ENCODE data around the gene OLIG1. TPM values are rescaled to one million over a fixed set of nuclear protein-coding genes. Genes with fewer than 3 reads are reported as not detected.

Gene OLIG1
- total and polyA plus RNA-seq, 9 donors: 0.13 to 0.50 (median 0.36) TPM; not detected in 1

DNA sequence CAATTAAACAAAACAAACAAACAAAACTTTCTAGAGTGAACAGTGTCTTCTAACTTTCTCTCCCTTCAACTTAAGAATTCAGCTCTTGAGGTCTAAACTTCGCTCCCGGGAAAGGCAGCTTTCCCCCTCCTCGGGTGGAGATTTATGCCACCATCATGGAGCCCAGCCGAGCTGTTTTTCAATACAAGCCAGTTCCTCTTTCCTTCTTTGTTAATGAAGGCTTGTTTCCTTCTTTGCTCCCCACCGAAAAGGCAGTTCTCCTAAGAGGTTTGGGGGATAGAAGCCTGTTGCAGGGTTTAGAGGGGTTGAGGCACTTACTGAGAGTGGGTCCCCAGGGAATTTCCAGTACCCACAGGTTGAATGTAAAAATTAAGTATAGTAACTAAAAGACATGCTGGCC lies 26.5 kb downstream of the OLIG1 start:
- no peak overlapping the region for H3K4me3 ChIP-seq (ENCODE audit: low read length)
- WGBS (ENCODE audit: insufficient coverage): no CpG with 5 or more reads among the region's 5 CpGs
- no peak overlapping the region for H3K27ac ChIP-seq (ENCODE audit: low read length)
- no peaks in the 10 kb centered on the region for H3K4me1 ChIP-seq (ENCODE audit: control insufficient read depth, insufficient read depth, low read length)
- H3K27me3 ChIP-seq (ENCODE audit: control insufficient read depth, insufficient read depth, low read length): peaks cover 29% of the 10 kb centered on the region
- no peaks in the 10 kb centered on the region for H3K36me3 ChIP-seq (ENCODE audit: control insufficient read depth, insufficient read depth, low read length)
- no peaks in the 10 kb centered on the region for H3K9me3 ChIP-seq (replicated peaks; ENCODE audit: control insufficient read depth, low read depth, low read length)
- DNase-seq: no peak

- Histone ChIP-seq H3K4me3 (ENCODE audit: low read length) (no peak overlapping the region), H3K27me3 (ENCODE audit: control insufficient read depth, insufficient read depth, low read length) (peaks cover 42% of the 10 kb centered on the region), H3K36me3 (ENCODE audit: control insufficient read depth, insufficient read depth, low read length) (no peaks in the 10 kb centered on the region), H3K4me1 (ENCODE audit: control insufficient read depth, insufficient read depth, low read length) (no peaks in the 10 kb centered on the region), H3K9me3 (replicated peaks; ENCODE audit: control insufficient read depth, low read depth, low read length) (no peaks in the 10 kb centered on the region), H3K27ac (ENCODE audit: low read length) (no peak overlapping the region)
- 82% methylated on average over 7 of the region's 7 CpGs for WGBS (ENCODE audit: insufficient coverage)
- no peak for DNase-seq
Observed at GRCh38 chr21:33099131-33099530, 29.2 kb downstream of the OLIG1 start.

DNA sequence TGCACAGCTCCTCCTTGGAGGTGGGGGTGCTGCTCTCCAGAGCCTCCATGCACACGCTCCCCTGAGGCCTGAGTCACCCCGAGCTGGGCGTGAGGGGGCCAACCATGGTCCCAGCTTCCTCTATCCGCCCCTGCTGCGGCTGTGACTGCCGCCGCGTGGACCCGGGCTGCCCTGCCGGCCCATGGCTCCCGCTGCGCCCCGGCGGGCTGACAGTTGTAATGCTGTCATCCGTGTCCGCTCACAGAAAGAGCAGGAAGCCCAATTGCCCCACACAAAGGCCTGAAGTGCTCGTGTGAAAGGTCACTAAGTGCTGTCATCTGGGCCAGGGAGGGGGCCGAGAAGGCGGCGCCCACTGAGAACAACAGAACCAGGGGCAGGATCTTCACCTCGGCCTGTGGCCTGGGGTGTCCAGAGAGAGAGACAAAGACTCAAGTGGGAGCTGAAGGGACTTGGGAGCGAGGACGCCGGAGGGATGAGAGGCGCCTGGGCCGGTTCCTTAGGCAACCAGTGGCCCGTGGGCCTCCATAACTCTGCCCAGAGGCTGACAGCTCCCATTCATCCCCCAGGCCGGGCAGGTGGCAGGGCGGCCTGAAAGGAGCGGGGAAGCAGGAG lies 31.5 kb downstream of the OLIG1 start:
- 26% methylated on average over 22 of the region's 30 CpGs for WGBS (ENCODE audit: insufficient coverage)
- Histone ChIP-seq H3K4me1 (ENCODE audit: control insufficient read depth, insufficient read depth, low read length) (no peaks in the 10 kb centered on the region), H3K27me3 (ENCODE audit: control insufficient read depth, insufficient read depth, low read length) (peaks cover 57% of the 10 kb centered on the region), H3K9me3 (replicated peaks; ENCODE audit: control insufficient read depth, low read depth, low read length) (no peaks in the 10 kb centered on the region), H3K4me3 (ENCODE audit: low read length) (no peak overlapping the region), H3K27ac (ENCODE audit: low read length) (no peak overlapping the region), H3K36me3 (ENCODE audit: control insufficient read depth, insufficient read depth, low read length) (no peaks in the 10 kb centered on the region)
- DNase-seq: no peak

DNA sequence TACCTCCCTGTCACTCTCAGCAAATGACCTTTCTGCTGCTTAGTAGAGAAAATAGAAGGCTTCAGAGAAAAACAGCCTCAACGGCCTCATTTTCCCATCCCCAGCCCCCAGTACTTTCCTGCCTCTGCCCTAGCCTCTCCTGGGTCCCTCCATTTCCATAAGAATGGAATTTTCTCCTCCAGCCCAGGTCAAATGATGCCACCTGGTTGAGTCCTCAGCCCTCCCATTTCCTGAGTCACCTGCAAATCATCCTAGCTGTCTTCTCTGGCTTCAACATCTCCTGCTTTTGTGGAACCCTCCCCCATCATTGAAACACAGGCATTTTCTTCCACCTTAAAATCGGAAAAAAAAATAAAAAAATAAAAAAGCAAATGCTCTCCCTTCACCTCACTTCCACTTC lies 35.1 kb downstream of the OLIG1 start:
- Histone ChIP-seq H3K36me3 (ENCODE audit: control insufficient read depth, insufficient read depth, low read length) (no peaks in the 10 kb centered on the region), H3K27ac (ENCODE audit: low read length) (no peak overlapping the region), H3K9me3 (replicated peaks; ENCODE audit: control insufficient read depth, low read depth, low read length) (no peaks in the 10 kb centered on the region), H3K4me1 (ENCODE audit: control insufficient read depth, insufficient read depth, low read length) (no peaks in the 10 kb centered on the region), H3K4me3 (ENCODE audit: low read length) (no peak overlapping the region), H3K27me3 (ENCODE audit: control insufficient read depth, insufficient read depth, low read length) (peaks cover 78% of the 10 kb centered on the region)
- no CpG with 5 or more reads among the region's 2 CpGs for WGBS (ENCODE audit: insufficient coverage)
- DNase-seq: no peak

DNA sequence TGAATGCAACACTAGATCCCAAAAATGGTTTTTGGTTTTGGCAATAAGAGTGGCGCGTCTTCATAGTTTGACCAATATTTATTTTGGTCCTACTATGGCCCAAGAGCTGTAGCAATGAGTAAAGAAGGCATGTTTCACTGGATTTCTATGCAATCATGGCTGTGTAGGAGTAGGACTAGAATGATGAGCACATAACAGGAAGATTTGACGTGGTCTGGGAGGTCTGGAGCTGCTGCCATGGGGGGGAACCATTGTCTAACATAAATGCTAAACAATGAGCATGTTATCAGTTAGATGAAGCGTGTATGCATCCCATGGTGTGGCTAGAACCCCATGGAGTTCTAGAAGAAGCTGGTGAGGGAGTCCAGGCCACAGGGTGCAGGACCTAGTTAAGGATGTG lies 38.3 kb downstream of the OLIG1 start:
- no peak for DNase-seq
- Histone ChIP-seq H3K4me3 (ENCODE audit: low read length) (no peak overlapping the region), H3K36me3 (ENCODE audit: control insufficient read depth, insufficient read depth, low read length) (no peaks in the 10 kb centered on the region), H3K4me1 (ENCODE audit: control insufficient read depth, insufficient read depth, low read length) (no peaks in the 10 kb centered on the region), H3K9me3 (replicated peaks; ENCODE audit: control insufficient read depth, low read depth, low read length) (no peaks in the 10 kb centered on the region), H3K27me3 (ENCODE audit: control insufficient read depth, insufficient read depth, low read length) (peaks cover 86% of the 10 kb centered on the region), H3K27ac (ENCODE audit: low read length) (no peak overlapping the region)
- WGBS (ENCODE audit: insufficient coverage): 92% methylated on average over 3 of the region's 4 CpGs

GRCh38 chr21:33109574-33110339 lies 39.8 kb downstream of the OLIG1 start:
- no peak for DNase-seq
- no peak overlapping the region for H3K27ac ChIP-seq (ENCODE audit: low read length)
- no peaks in the 10 kb centered on the region for H3K36me3 ChIP-seq (ENCODE audit: control insufficient read depth, insufficient read depth, low read length)
- WGBS (ENCODE audit: insufficient coverage): 2% methylated on average over 39 of the region's 45 CpGs
- no peak overlapping the region for H3K4me3 ChIP-seq (ENCODE audit: low read length)
- peaks cover 81% of the 10 kb centered on the region for H3K27me3 ChIP-seq (ENCODE audit: control insufficient read depth, insufficient read depth, low read length)
- no peaks in the 10 kb centered on the region for H3K4me1 ChIP-seq (ENCODE audit: control insufficient read depth, insufficient read depth, low read length)
- no peaks in the 10 kb centered on the region for H3K9me3 ChIP-seq (replicated peaks; ENCODE audit: control insufficient read depth, low read depth, low read length)

- Histone ChIP-seq H3K36me3 (ENCODE audit: control insufficient read depth, insufficient read depth, low read length) (no peaks in the 10 kb centered on the region), H3K27me3 (ENCODE audit: control insufficient read depth, insufficient read depth, low read length) (peaks cover 77% of the 10 kb centered on the region), H3K9me3 (replicated peaks; ENCODE audit: control insufficient read depth, low read depth, low read length) (no peaks in the 10 kb centered on the region), H3K4me1 (ENCODE audit: control insufficient read depth, insufficient read depth, low read length) (no peaks in the 10 kb centered on the region), H3K4me3 (ENCODE audit: low read length) (no peak overlapping the region), H3K27ac (ENCODE audit: low read length) (no peak overlapping the region)
- no peak for DNase-seq
- WGBS (ENCODE audit: insufficient coverage): 54% methylated on average over 3 of the region's 9 CpGs
Observed at GRCh38 chr21:33110340-33110715, 40.4 kb downstream of the OLIG1 start.

DNA sequence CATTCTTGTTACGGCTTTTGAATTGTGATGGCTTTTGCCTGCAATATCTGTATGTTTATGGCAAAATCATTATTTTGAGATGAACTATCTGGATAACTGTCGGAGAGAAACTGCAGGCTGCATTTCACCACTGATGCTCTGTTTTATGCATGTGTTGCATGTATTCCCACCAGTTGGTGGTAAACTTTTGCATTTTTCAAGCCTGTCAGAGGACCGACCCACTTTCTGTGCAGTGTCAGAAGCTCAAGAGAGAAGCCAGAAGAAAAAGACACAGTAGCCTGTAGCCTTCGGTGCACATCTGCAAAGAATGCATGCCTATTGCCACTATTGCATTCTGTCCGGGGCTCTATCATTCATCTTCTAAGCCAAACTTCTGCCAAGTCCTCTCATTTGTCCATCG lies 41.6 kb downstream of the OLIG1 start:
- no peak for DNase-seq
- WGBS (ENCODE audit: insufficient coverage): 42% methylated on average over 5 of the region's 6 CpGs
- no peak overlapping the region for H3K27ac ChIP-seq (ENCODE audit: low read length)
- H3K9me3 ChIP-seq (replicated peaks; ENCODE audit: control insufficient read depth, low read depth, low read length): no peaks in the 10 kb centered on the region
- H3K27me3 ChIP-seq (ENCODE audit: control insufficient read depth, insufficient read depth, low read length): peaks cover 79% of the 10 kb centered on the region
- H3K4me3 ChIP-seq (ENCODE audit: low read length): no peak overlapping the region
- no peaks in the 10 kb centered on the region for H3K36me3 ChIP-seq (ENCODE audit: control insufficient read depth, insufficient read depth, low read length)
- H3K4me1 ChIP-seq (ENCODE audit: control insufficient read depth, insufficient read depth, low read length): peaks cover 12% of the 10 kb centered on the region

DNA sequence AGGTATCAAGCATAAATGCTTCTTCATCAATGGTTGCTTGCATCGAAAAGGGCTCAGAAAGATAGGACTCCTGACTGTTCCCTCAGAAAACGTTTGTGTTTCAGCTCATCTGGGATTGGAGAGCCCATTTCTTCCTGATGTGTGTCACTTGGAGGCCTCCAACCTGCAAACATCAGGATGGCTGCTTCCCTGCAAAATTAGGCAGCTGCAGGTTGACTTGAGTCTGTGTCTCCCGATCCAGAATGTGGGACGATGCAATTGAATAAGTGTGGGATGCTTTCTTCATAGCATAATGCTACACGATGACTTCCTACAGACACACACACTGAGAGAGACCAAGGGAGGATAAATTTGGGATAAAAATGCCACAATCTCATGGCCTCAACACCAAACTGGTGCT lies 42.2 kb downstream of the OLIG1 start:
- 43% methylated on average over 2 of the region's 5 CpGs for WGBS (ENCODE audit: insufficient coverage)
- Histone ChIP-seq H3K4me1 (ENCODE audit: control insufficient read depth, insufficient read depth, low read length) (peaks cover 14% of the 10 kb centered on the region), H3K9me3 (replicated peaks; ENCODE audit: control insufficient read depth, low read depth, low read length) (no peaks in the 10 kb centered on the region), H3K27ac (ENCODE audit: low read length) (no peak overlapping the region), H3K36me3 (ENCODE audit: control insufficient read depth, insufficient read depth, low read length) (no peaks in the 10 kb centered on the region), H3K4me3 (ENCODE audit: low read length) (no peak overlapping the region), H3K27me3 (ENCODE audit: control insufficient read depth, insufficient read depth, low read length) (peaks cover 79% of the 10 kb centered on the region)
- DNase-seq: no peak

DNA sequence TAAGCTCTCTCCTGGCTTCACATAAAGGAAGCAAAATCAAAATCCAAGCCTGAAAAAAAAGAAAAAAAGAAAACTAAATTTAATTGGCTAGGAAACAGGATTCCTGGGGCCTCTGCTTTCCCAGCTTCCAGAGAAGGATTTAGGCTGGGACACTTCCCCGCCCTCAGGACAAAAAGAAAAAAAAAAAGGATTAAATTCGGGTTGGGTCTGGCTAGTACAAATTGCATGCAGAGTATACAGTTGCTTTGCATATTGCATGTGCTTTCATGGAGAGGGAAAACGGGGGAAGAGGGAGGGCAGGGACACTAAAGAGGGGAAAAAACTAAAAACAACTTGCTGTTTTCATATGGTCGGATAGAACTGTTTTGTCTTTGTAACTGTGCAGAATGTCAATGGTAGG lies 42.7 kb downstream of the OLIG1 start:
- H3K36me3 ChIP-seq (ENCODE audit: control insufficient read depth, insufficient read depth, low read length): no peaks in the 10 kb centered on the region
- DNase-seq: no peak
- no peak overlapping the region for H3K27ac ChIP-seq (ENCODE audit: low read length)
- WGBS (ENCODE audit: insufficient coverage): 29% methylated on average over 4 of the region's 4 CpGs
- H3K9me3 ChIP-seq (replicated peaks; ENCODE audit: control insufficient read depth, low read depth, low read length): no peaks in the 10 kb centered on the region
- H3K4me1 ChIP-seq (ENCODE audit: control insufficient read depth, insufficient read depth, low read length): peaks cover 14% of the 10 kb centered on the region
- H3K27me3 ChIP-seq (ENCODE audit: control insufficient read depth, insufficient read depth, low read length): peaks cover 82% of the 10 kb centered on the region
- H3K4me3 ChIP-seq (ENCODE audit: low read length): no peak overlapping the region
